ENCODE results near the gene TCHH.

GRCh38 chr1:152159144-152159543, 43.9 kb upstream of the TCHH start, which contains the start of gene RPTN:
- TF ChIP-seq CTCF (IDR thresholded peaks at IDR 0.05; ENCODE audit: low read depth, low read length): no peak
- TF ChIP-seq EZH2phosphoT487 (IDR thresholded peaks at IDR 0.05; ENCODE audit: low read depth): no peak

All from OCI-LY3 (cell line).